Esophagus squamous epithelium (tissue), 4 donors: Measurements from ENCODE around the gene TBC1D14.

ENCODE experiments used
- POLR2A ChIP-seq, 4 donors: fragments of 450-650 bp; IDR thresholded peaks; one replicate each; pipeline ENCODE4 v1.6.1; 2017; ENCODE audit warnings: antibody characterized with exemption in 4 of 4, mild to moderate bottlenecking in 4 of 4, moderate library complexity in 3 of 4
- TF ChIP-seq, protein P1 (sequence below), 6 experiments: fragments of 450-650 bp in 4 of 6; fragments of 200-600 bp in 2 of 6; sonication (generic) in 2 of 6; IDR thresholded peaks; one replicate each; pipeline ENCODE4 v1.5.1; 2016 to 2019; ENCODE audit warnings: antibody characterized with exemption in 6 of 6, mild to moderate bottlenecking in 4 of 6, moderate library complexity in 4 of 6

DNA sequence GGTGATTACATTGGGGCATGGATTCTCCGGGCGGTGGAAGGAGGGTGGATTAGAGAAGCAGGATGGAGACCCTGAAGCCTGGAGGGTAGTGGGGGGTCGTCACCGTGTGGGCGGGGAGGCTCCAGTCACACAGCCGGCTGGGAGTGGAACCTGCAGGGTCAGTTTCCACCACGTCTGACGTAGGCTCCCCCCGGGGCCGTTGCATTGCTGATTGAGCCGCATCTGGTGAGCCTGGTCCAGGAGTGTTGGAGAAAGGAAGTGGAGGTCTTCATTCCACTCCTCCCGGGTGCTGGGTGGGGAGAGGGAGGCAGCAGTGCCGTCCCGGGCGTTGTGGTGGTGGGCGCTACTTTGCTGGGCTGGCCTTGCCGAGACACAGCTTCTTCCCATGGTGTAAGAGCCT lies 28.1 kb downstream of the TBC1D14 start:
- TF ChIP-seq, protein P1, sequence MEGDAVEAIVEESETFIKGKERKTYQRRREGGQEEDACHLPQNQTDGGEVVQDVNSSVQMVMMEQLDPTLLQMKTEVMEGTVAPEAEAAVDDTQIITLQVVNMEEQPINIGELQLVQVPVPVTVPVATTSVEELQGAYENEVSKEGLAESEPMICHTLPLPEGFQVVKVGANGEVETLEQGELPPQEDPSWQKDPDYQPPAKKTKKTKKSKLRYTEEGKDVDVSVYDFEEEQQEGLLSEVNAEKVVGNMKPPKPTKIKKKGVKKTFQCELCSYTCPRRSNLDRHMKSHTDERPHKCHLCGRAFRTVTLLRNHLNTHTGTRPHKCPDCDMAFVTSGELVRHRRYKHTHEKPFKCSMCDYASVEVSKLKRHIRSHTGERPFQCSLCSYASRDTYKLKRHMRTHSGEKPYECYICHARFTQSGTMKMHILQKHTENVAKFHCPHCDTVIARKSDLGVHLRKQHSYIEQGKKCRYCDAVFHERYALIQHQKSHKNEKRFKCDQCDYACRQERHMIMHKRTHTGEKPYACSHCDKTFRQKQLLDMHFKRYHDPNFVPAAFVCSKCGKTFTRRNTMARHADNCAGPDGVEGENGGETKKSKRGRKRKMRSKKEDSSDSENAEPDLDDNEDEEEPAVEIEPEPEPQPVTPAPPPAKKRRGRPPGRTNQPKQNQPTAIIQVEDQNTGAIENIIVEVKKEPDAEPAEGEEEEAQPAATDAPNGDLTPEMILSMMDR (IDR thresholded peaks at IDR 0.05): no peak
- TF ChIP-seq POLR2A (IDR thresholded peaks at IDR 0.05): no peak
